CD14-positive monocyte (primary cell): ENCODE measurements around the gene ZNF821. TPM values are rescaled to one million over a fixed set of nuclear protein-coding genes. Genes with fewer than 3 reads are reported as not detected.
"Not testable (repeated sequence)": the region's sequence is repeated elsewhere in the genome, so short reads cannot be mapped to it uniquely, and the experiment has no call there.

Experiments used
- DNase-seq, 3 donors: peaks; one replicate each; pipeline ENCODE4 v3.0.0-alpha.2; 2011 to 2022
- H2AFZ ChIP-seq: 2 replicates; pipeline ENCODE4 v1.6.0; 2012; ENCODE audit warnings: mild to moderate bottlenecking, low read depth, low read length, inconsistent platforms; ENCODE audit not compliant: insufficient read depth, poor library complexity, severe bottlenecking
- H3K27ac ChIP-seq, 2 donors: 1 replicate in 1 of 2; 2 replicates in 1 of 2; pipeline ENCODE4 v1.5.1; 2012 to 2013; ENCODE audit warnings: low read length in 2 of 2, control low read depth in 1 of 2, inconsistent platforms in 1 of 2, low read depth in 1 of 2, mild to moderate bottlenecking in 1 of 2
- H3K27me3 ChIP-seq, 2 donors: one replicate each; pipeline versions ENCODE4 v1.6.0 to v1.6.1; 2011 to 2013; ENCODE audit warnings: low read length in 2 of 2; ENCODE audit not compliant: control insufficient read depth in 2 of 2, insufficient read depth in 2 of 2
- H3K36me3 ChIP-seq, 2 donors: replicated peaks in 1 of 2; 1 replicate in 1 of 2; 2 replicates in 1 of 2; pipeline versions ENCODE4 v1.5.1 to v1.6.1; 2012 to 2013; ENCODE audit warnings: low read length in 2 of 2, control low read depth in 1 of 2, inconsistent platforms in 1 of 2, mild to moderate bottlenecking in 1 of 2; ENCODE audit not compliant: insufficient read depth in 2 of 2, control insufficient read depth in 1 of 2
- H3K4me1 ChIP-seq, 2 donors: 1 replicate in 1 of 2; 2 replicates in 1 of 2; pipeline versions ENCODE4 v1.5.1 to v1.6.1; 2012 to 2013; ENCODE audit warnings: low read length in 2 of 2, control low read depth in 1 of 2, inconsistent platforms in 1 of 2, mild to moderate bottlenecking in 1 of 2, moderate library complexity in 1 of 2; ENCODE audit not compliant: insufficient read depth in 2 of 2, control insufficient read depth in 1 of 2
- H3K4me2 ChIP-seq: replicated peaks from 2 replicates; pipeline ENCODE3; 2012; ENCODE audit warnings: low read length, moderate library complexity, mild to moderate bottlenecking; ENCODE audit not compliant: poor library complexity, severe bottlenecking; ENCODE audit errors: extremely low read depth
- H3K4me3 ChIP-seq, 3 experiments: fragments of 200-600 bp in 1 of 3; sonication (generic) in 1 of 3; replicated peaks in 1 of 3; 1 replicate in 2 of 3; 2 replicates in 1 of 3; pipeline ENCODE4 v1.5.1; 2011 to 2013; ENCODE audit warnings: low read length in 3 of 3, mild to moderate bottlenecking in 3 of 3, control low read depth in 2 of 3, low read depth in 2 of 3, inconsistent platforms in 1 of 3, moderate library complexity in 1 of 3
- H3K79me2 ChIP-seq: 2 replicates; pipeline ENCODE4 v1.6.0; 2012; ENCODE audit warnings: mild to moderate bottlenecking, control low read depth, inconsistent platforms, low read length, moderate library complexity; ENCODE audit not compliant: insufficient read depth
- H3K9ac ChIP-seq: 2 replicates; pipeline ENCODE4 v1.6.0; 2017; ENCODE audit warnings: low read length, mild to moderate bottlenecking; ENCODE audit not compliant: insufficient read depth, poor library complexity, severe bottlenecking
- H3K9me3 ChIP-seq, 2 donors: replicated peaks in 1 of 2; 1 replicate in 1 of 2; 2 replicates in 1 of 2; pipeline versions ENCODE4 v1.5.1 to v1.6.1; 2012 to 2013; ENCODE audit warnings: low read length in 2 of 2, control low read depth in 1 of 2; ENCODE audit not compliant: control insufficient read depth in 1 of 2, insufficient read depth in 1 of 2
- H4K20me1 ChIP-seq: 2 replicates; pipeline ENCODE4 v1.6.0; 2012; ENCODE audit warnings: mild to moderate bottlenecking, low read length, control low read depth, moderate library complexity; ENCODE audit not compliant: insufficient read depth
- H3K27ac Mint-ChIP-seq, 7 donors: one replicate each; pipeline ENCODE4 v1.8.0; 2020; ENCODE audit warnings: mild to moderate bottlenecking in 7 of 7, mixed read lengths in 7 of 7, moderate library complexity in 6 of 7, inconsistent platforms in 2 of 7
- H3K27me3 Mint-ChIP-seq, 3 donors: one replicate each; pipeline ENCODE4 v1.8.0; 2021 to 2022; ENCODE audit warnings: low read depth in 3 of 3, mild to moderate bottlenecking in 3 of 3, mixed read lengths in 3 of 3, moderate library complexity in 3 of 3, inconsistent platforms in 1 of 3
- H3K36me3 Mint-ChIP-seq, 2 donors: one replicate each; pipeline ENCODE4 v1.8.0; 2020; ENCODE audit warnings: mixed read lengths in 2 of 2, inconsistent platforms in 1 of 2, mild to moderate bottlenecking in 1 of 2
- H3K4me1 Mint-ChIP-seq: one replicate; pipeline ENCODE4 v1.8.0; 2020; ENCODE audit warnings: mild to moderate bottlenecking, mixed read lengths
- H3K4me3 Mint-ChIP-seq, 2 donors: one replicate each; pipeline ENCODE4 v1.8.0; 2020; ENCODE audit warnings: mild to moderate bottlenecking in 2 of 2, mixed read lengths in 2 of 2, moderate library complexity in 1 of 2
- H3K9me3 Mint-ChIP-seq, 7 donors: one replicate each; pipeline ENCODE4 v1.8.0; 2020 to 2022; ENCODE audit warnings: mixed read lengths in 7 of 7, mild to moderate bottlenecking in 6 of 7, moderate library complexity in 6 of 7, inconsistent platforms in 2 of 7
- CTCF ChIP-seq: fragments of 200-600 bp; IDR thresholded peaks from one replicate; pipeline ENCODE4 v1.8.0; 2022; ENCODE audit warnings: antibody characterized with exemption, mild to moderate bottlenecking
- WGBS: methylation state at CpG from one replicate; pipeline ENCODE4 v1.1.5; 2013; ENCODE audit warnings: missing lambda C conversion rate; ENCODE audit not compliant: insufficient coverage; 5-methylcytosine and 5-hydroxymethylcytosine counted together
- intact Hi-C, 2 donors: fragments of 100-400 bp; cut with micrococcal nuclease; formaldehyde crosslinking; loops; one replicate each; pipeline versions ENCODE4 v1.15.0 to v1.15.1; 2023
- polyA plus RNA-seq, 3 donors: library from polyadenylated mRNA; depleted of rRNA in 1 of 3; unstranded in 2 of 3; stranded (reverse) in 1 of 3; fragments of 300-500 nt in 2 of 3; fragments of >200 nt in 1 of 3; fragmentation: Illumina TruSeq in 2 of 3; gene quantifications; 1 replicate in 2 of 3; 2 replicates in 1 of 3; pipeline ENCODE4 v1.2.3, GENCODE V29; 2012 to 2021

ZNF821 gene
- polyA plus RNA-seq, 3 donors, result 3.1 to 5.4 (median 4.9) TPM

- no peaks in the 10 kb centered on the region for H3K79me2 ChIP-seq
- Mint-ChIP-seq H3K4me1 (peaks cover 5% of the 10 kb centered on the region), H3K27ac (no peak overlapping the region), H3K9me3 (no peaks in the 10 kb centered on the region), H3K27me3 (peaks cover 0 to 3% (median 0%) of the 10 kb centered on the region in 3 donors), H3K36me3 (peaks cover 38 to 42% of the 10 kb centered on the region in 2 donors), H3K4me3 (no peak overlapping the region)
- 100% methylated on average over 3 of the region's 3 CpGs for WGBS
- no peak for DNase-seq
- H3K4me1 ChIP-seq, result no peaks in the 10 kb centered on the region
- no peak overlapping the region for H3K4me3 ChIP-seq
- TF ChIP-seq CTCF, result no peak
- no peaks in the 10 kb centered on the region for H3K27me3 ChIP-seq
- no peaks in the 10 kb centered on the region for H3K9me3 ChIP-seq
- H3K9ac ChIP-seq, result no peak overlapping the region
- intact Hi-C loops, result no loop called here
- no peaks in the 10 kb centered on the region for H4K20me1 ChIP-seq
- peaks cover 15 to 35% of the 10 kb centered on the region in 2 donors for H3K36me3 ChIP-seq
- no peak overlapping the region for H3K27ac ChIP-seq
- no peak overlapping the region for H2AFZ ChIP-seq
- H3K4me2 ChIP-seq, result no peak overlapping the region
Observed at GRCh38 chr16:71867939-71868338, 16.0 kb downstream of the ZNF821 start.

- intact Hi-C loops, H3K4me1 Mint-ChIP-seq, H3K4me1 ChIP-seq, H3K9me3 ChIP-seq, H3K4me3 ChIP-seq, H3K9me3 Mint-ChIP-seq, H3K27ac Mint-ChIP-seq, H2AFZ ChIP-seq, H3K27me3 Mint-ChIP-seq, H3K9ac ChIP-seq, H3K27me3 ChIP-seq, H3K79me2 ChIP-seq, H3K27ac ChIP-seq, H3K4me3 Mint-ChIP-seq, H3K4me2 ChIP-seq, H4K20me1 ChIP-seq, DNase-seq: not testable (repeated sequence)
- peaks cover 15 to 43% of the 10 kb centered on the region in 2 donors for H3K36me3 ChIP-seq
- H3K36me3 Mint-ChIP-seq, result peaks cover 43% of the 10 kb centered on the region in 2 donors
- WGBS, result 100% methylated on average over 2 of the region's 6 CpGs
Observed at GRCh38 chr16:71867175-71867574, 16.8 kb downstream of the ZNF821 start.
